Measurements from ENCODE around the gene GLRX3.

GLRX3 gene

GRCh38 chr10:130127364-130128061, 8.7 kb upstream of the GLRX3 start:
- DNase-seq (ENCODE audit: low read depth) = peak; percentile 67
- in situ Hi-C loops (cut with HindIII; ENCODE audit: low sequenced_read_pairs) = no loop called here
- no peak overlapping the region for H3K4me3 ChIP-seq (ENCODE audit: low read depth, low read length)
- TF ChIP-seq CTCF (IDR thresholded peaks at IDR 0.05; ENCODE audit: low read depth, low read length, missing control alignments) = peak; percentile 95

DNA sequence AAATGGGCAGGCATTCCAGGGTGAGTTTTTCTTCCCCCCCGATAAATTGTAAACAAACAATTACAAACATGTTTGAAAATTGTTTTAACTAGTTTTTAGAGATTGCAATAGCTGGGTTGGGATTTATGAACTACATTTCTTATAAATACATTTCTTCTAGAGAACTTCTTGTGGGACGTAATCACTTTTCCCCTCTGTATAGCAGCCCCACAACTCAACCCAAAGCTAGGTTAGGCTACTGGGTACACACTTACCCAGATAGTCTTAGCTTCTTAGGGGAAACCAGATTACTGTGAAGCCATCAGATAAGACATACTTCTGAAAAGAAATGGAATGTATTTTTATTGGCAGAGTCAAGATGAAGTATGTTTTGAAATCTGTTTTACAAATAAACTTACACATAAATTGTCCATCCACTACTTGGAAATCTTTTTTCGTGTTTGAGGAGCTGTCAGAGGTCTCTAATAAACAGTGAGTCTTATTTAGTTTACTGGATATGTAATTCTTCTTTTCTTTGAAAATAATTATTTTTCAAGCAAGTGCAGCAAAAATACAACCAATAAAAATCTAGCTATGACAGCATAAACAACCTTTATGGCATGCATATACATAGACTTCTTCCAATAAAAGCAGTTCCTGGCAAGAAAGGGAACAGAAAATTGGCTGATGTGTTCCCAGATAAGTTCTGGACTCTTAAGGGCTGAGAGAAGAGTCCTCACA, 8.0 kb upstream of the GLRX3 start:
- in situ Hi-C loops (cut with HindIII; ENCODE audit: low sequenced_read_pairs) = no loop called here
- H3K4me3 ChIP-seq (ENCODE audit: low read depth, low read length) = no peak overlapping the region
- no peak for DNase-seq (ENCODE audit: low read depth)
- no peak for TF ChIP-seq CTCF (IDR thresholded peaks at IDR 0.05; ENCODE audit: low read depth, low read length, missing control alignments)

DNA sequence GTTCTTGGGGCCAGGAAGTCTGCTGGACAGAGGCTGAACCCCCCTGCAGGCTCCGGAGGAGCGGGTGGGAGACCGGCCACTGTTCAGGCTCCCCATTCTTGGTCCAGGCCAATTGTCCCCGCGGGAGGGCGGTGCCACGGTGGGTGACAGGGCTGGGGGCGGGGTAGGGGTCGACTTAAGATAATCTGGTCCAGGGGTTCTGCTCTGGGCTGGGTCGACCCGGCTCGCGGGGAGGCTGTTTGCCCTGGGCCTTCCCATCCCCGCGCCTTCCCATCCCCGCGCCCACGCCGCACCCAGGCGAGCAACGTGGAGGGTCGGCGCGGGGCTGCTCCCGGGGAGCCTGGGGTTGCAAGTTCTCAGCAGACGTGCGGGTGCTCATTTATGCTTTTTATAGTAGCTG, 7.3 kb upstream of the GLRX3 start:
- TF ChIP-seq CTCF (IDR thresholded peaks at IDR 0.05; ENCODE audit: low read depth, low read length, missing control alignments) = no peak
- no peak for DNase-seq (ENCODE audit: low read depth)
- in situ Hi-C loops (cut with HindIII; ENCODE audit: low sequenced_read_pairs) = no loop called here
- H3K4me3 ChIP-seq (ENCODE audit: low read depth, low read length) = no peak overlapping the region

DNA sequence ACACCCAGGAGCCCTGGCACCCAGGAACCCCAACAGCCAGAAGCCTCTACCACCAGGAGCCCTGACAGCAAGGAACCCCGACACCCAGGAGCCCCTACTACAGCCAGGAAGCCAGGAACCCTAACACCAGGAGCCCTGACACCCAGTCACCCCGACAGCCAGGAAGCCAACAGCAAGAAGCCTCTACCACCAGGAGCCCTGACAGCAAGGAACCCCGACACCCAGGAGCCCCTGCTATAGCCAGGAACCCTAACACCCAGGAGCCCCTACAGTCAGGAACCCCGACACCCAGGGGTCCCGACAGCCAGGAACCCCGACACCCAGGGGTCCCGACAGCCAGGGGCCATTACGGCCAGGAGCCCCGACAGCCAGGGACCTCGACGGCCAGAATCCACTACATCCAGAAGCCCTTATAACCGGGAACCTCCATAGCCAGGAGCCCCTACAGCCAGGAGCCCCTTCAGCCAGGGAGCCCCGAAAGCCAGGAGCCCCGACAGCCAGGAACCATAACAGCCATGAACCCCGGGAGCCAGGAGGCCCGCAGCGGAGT, 440 bp upstream of the GLRX3 start:
- in situ Hi-C loops (cut with HindIII; ENCODE audit: low sequenced_read_pairs) = no loop called here
- no peak for DNase-seq (ENCODE audit: low read depth)
- no peak for TF ChIP-seq CTCF (IDR thresholded peaks at IDR 0.05; ENCODE audit: low read depth, low read length, missing control alignments)
- peak overlapping the region; percentile 73 for H3K4me3 ChIP-seq (ENCODE audit: low read depth, low read length)

- DNase-seq (ENCODE audit: low read depth) = no peak
- in situ Hi-C loops (cut with HindIII; ENCODE audit: low sequenced_read_pairs) = no loop called here
Observed at GRCh38 chr10:130137090-130137448, 878 bp downstream of the GLRX3 start.

More at GRCh38 chr10:130137090-130137448, 878 bp downstream of the GLRX3 start:
- H3K4me3 ChIP-seq (ENCODE audit: low read depth, low read length) = peak overlapping the region; percentile 73
- TF ChIP-seq CTCF (IDR thresholded peaks at IDR 0.05; ENCODE audit: low read depth, low read length, missing control alignments) = no peak

Measured in astrocyte of the cerebellum (primary cell).